Upper lobe of right lung (tissue), 1 donor: Measurements from ENCODE around the gene GSTM4. TPM values are rescaled to one million over a fixed set of nuclear protein-coding genes. Genes with fewer than 3 reads are reported as not detected.
"Not testable (repeated sequence)": the region's sequence is repeated elsewhere in the genome, so short reads cannot be mapped to it uniquely, and the experiment has no call there.

ENCODE experiments used
- ATAC-seq: fragments of 200-7000 bp; cut with Tn5 transposase; one replicate; pipeline ENCODE4 v1.9.1; 2020; ENCODE audit warnings: mild to moderate bottlenecking, moderate library complexity
- DNase-seq: peaks from one replicate; pipeline ENCODE4 v3.0.0-alpha.2; 2020
- H3K27ac ChIP-seq: fragments of 200-600 bp; one replicate; pipeline ENCODE4 v1.8.0; 2022
- H3K27me3 ChIP-seq: fragments of 200-600 bp; one replicate; pipeline ENCODE4 v1.8.0; 2022; ENCODE audit warnings: mild to moderate bottlenecking
- H3K36me3 ChIP-seq: fragments of 200-600 bp; one replicate; pipeline ENCODE4 v1.8.0; 2022
- H3K4me1 ChIP-seq: fragments of 200-600 bp; one replicate; pipeline ENCODE4 v1.8.0; 2022
- H3K4me3 ChIP-seq: fragments of 200-600 bp; one replicate; pipeline ENCODE4 v1.8.0; 2022; ENCODE audit warnings: mild to moderate bottlenecking
- H3K9me3 ChIP-seq: fragments of 200-600 bp; one replicate; pipeline ENCODE4 v1.8.0; 2022
- intact Hi-C: fragments of 100-400 bp; cut with DNase I; formaldehyde crosslinking; loops from one replicate; pipeline ENCODE4 v1.11.0; 2022
- total RNA-seq: library from RNA; stranded (reverse); fragmentation: NEBNext Ultra II Directional; extraction: Animal tissue kit (Norgen Biotek cat#: 25700); gene quantifications from one replicate; pipeline ENCODE4 v1.2.1, GENCODE V29; 2021
- TF ChIP-seq, protein P1 (sequence below): fragments of 200-600 bp; IDR thresholded peaks from one replicate; pipeline ENCODE4 v1.8.0; 2022; ENCODE audit warnings: antibody characterized with exemption
- donor health status: DM: no; HTN: yes; CAD: no; lungs with severe emphysema.

The GSTM4 gene
- total RNA-seq, 1 donor from 2014 or later: 17.2 TPM

DNA sequence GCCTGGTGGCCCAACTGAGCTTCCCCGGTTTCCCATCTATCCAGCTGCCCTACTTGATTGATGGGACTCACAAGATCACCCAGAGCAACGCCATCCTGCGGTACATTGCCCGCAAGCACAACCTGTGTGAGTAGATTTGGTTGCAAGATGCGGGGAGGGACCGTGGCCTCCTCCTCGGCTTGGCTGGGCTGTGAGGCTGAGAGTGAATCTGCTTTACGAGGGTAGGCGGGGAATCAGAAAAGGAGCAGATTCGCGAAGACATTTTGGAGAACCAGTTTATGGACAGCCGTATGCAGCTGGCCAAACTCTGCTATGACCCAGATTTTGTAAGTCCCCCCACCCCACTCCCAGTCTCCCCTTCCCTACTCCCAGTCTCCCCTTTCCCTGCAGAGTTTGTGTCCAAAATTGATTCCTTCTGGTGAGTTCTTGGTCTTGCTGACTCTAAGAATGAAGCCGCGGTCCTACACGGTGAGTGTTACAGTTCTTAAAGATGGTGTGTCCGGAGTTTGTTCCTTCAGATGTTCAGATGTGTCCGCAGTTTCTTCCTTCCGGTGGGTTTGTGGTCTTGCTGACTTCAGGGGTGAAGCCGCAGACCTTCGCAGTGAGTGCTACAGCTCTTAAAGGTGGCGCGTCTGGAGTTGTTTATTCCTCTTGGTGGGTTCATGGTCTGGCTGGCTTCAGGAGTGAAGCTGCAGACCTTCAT is 13.5 kb downstream of the GSTM4 start:
- TF ChIP-seq, protein P1, sequence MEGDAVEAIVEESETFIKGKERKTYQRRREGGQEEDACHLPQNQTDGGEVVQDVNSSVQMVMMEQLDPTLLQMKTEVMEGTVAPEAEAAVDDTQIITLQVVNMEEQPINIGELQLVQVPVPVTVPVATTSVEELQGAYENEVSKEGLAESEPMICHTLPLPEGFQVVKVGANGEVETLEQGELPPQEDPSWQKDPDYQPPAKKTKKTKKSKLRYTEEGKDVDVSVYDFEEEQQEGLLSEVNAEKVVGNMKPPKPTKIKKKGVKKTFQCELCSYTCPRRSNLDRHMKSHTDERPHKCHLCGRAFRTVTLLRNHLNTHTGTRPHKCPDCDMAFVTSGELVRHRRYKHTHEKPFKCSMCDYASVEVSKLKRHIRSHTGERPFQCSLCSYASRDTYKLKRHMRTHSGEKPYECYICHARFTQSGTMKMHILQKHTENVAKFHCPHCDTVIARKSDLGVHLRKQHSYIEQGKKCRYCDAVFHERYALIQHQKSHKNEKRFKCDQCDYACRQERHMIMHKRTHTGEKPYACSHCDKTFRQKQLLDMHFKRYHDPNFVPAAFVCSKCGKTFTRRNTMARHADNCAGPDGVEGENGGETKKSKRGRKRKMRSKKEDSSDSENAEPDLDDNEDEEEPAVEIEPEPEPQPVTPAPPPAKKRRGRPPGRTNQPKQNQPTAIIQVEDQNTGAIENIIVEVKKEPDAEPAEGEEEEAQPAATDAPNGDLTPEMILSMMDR: no peak
- H3K27ac ChIP-seq: no peak overlapping the region
- ATAC-seq (no peak), DNase-seq (no peak)
- intact Hi-C loops: no loop called here
- H3K9me3 ChIP-seq: no peaks in the 10 kb centered on the region
- no peaks in the 10 kb centered on the region for H3K36me3 ChIP-seq
- H3K4me3 ChIP-seq: no peak overlapping the region
- no peaks in the 10 kb centered on the region for H3K27me3 ChIP-seq
- H3K4me1 ChIP-seq: peaks cover 9% of the 10 kb centered on the region

DNA sequence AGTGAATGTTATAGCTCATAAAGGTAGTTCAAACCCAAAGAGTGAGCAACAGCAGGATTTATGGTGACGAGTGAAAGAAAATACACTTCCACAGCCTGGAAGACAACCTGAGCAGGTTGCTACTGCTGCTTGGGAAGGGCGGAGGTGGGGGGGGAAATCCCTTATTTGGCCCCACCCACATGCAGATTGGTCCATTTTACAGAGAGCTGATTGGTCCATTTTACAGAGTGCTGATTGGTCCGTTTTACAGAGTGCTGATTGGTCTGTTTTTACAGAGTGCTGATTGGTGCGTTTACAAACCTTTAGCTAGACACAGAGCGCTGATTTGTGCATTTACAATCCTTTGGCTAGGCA is 14.0 kb downstream of the GSTM4 start:
- ATAC-seq, DNase-seq, H3K4me1 ChIP-seq, H3K36me3 ChIP-seq, H3K4me3 ChIP-seq, H3K9me3 ChIP-seq, H3K27ac ChIP-seq, intact Hi-C loops, H3K27me3 ChIP-seq: not testable (repeated sequence)

DNA sequence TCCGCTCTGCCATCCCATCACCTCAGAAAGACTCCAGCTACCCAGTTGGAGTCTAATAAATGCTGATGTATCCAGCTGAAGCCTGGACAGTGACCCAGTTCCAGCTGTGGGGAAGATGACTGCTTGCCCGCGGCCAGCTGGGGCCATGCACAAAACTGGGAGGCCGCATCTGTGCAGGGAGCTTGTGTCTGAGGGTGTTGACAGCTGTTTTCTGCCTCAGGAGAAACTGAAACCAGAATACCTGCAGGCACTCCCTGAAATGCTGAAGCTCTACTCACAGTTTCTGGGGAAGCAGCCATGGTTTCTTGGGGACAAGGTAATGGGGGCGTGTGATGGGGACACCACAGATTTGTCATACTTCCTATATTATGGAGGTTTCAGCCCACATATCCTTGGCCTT is 15.2 kb downstream of the GSTM4 start:
- Histone ChIP-seq H3K4me3 (no peak overlapping the region), H3K36me3 (no peaks in the 10 kb centered on the region), H3K4me1 (peaks cover 9% of the 10 kb centered on the region), H3K27ac (no peak overlapping the region), H3K27me3 (no peaks in the 10 kb centered on the region), H3K9me3 (no peaks in the 10 kb centered on the region)
- no peak for DNase-seq
- ATAC-seq: no peak
- intact Hi-C loops: no loop called here
- TF ChIP-seq, protein P1: no peak

DNA sequence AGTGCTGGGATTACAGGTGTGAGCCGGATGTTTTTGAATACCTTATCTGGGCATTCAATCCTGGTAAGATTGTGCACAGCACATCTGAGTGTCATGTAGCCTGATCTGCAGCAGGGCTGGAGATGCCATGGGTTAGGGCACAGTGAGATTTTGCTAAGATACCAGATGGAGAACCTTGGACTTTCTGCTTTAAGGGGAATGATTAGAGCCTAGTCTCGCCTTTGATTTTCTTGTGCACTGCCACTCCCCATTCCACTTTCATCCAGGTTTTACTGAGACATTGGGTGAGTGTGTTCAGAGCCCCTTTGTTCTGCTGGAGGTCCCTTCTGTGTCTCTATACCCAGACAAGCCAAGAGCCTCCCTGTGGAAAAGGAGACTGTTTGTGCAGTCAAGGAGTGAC is 18.0 kb downstream of the GSTM4 start:
- H3K27me3 ChIP-seq, H3K27ac ChIP-seq, H3K36me3 ChIP-seq, intact Hi-C loops, DNase-seq, ATAC-seq, H3K9me3 ChIP-seq, H3K4me1 ChIP-seq, H3K4me3 ChIP-seq: not testable (repeated sequence)

DNA sequence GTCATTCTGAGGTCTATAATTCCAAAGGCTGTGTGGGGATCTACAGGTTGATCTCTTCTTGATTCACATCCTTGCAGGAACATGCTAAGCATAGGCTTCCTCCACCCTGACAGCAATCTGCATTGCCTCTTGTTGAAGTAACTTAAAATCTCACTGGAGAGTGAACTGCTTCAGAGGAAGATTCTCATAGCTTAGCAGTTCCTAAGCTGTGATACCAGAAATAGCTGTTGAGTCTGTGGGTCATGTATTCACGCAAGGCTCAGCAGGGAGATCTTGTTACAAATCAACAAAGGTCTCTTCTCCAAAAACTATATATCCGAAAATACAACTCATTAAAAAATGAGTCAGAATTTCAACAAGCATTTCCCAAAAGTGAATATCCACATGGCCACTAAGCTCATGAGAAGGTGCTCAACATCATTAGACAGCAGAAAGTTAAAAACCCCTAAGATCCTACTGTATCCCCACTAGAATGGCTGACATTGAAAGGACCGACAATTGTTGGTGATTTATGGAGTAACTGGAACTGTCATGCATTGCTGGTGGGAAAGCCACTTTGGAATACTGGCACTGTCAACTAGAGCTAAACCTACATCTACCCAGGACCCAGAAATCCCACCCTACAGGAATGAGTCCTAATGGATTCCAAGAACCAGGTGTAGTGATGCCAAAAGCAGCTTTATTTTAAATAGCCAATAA is 20.9 kb downstream of the GSTM4 start:
- intact Hi-C loops, ATAC-seq: not testable (repeated sequence)

DNA sequence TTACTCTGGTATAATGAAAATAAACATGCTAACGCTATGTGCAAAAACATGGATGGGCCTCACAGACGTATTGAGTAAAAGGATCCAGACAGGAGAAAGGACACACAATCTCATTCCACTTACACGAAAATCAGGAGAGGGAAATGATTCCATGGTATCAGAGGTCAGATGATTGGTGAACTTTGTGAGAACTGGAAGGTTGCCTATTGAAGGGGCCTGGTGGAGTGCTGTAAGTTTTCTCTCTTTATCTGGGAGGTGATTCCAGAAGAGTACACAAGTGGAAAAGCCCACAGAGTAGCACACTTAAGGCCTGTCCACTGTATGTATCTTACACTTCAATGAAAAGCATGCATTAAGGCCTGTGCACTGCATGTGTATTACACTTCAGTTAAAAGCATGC is 21.6 kb downstream of the GSTM4 start:
- Histone ChIP-seq H3K4me3 (no peak overlapping the region), H3K4me1 (no peaks in the 10 kb centered on the region), H3K9me3 (no peaks in the 10 kb centered on the region), H3K27me3 (no peaks in the 10 kb centered on the region), H3K27ac (no peak overlapping the region), H3K36me3 (no peaks in the 10 kb centered on the region)
- TF ChIP-seq, protein P1: no peak
- intact Hi-C loops: no loop called here
- DNase-seq: no peak
- ATAC-seq: no peak

More for the DNA sequence above, 20.9 kb downstream of the GSTM4 start:
- not testable (repeated sequence) for H3K4me1 ChIP-seq, DNase-seq, H3K4me3 ChIP-seq, H3K9me3 ChIP-seq, H3K27me3 ChIP-seq, H3K36me3 ChIP-seq, H3K27ac ChIP-seq

DNA sequence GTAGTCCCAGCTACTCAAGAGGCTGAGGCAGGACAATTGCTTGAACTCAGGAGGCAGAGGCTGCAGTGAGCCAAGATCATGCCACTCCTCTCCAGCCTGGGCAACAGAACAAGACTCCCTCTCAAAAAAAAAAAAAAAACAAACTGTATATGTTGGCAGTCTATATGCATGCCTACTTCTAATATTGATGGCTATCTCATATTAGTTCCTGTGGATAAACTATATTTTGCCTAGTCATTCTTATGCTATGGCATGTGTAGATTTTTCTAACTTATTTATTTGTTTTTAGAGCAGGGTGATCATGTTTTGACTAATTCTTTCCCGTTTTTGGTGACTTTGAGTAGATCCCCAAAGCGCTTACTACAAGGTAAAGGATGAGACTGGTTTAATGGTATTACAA is 22.7 kb downstream of the GSTM4 start:
- H3K4me3 ChIP-seq, ATAC-seq, DNase-seq, H3K27ac ChIP-seq, H3K36me3 ChIP-seq, intact Hi-C loops, H3K27me3 ChIP-seq, H3K9me3 ChIP-seq, H3K4me1 ChIP-seq: not testable (repeated sequence)

DNA sequence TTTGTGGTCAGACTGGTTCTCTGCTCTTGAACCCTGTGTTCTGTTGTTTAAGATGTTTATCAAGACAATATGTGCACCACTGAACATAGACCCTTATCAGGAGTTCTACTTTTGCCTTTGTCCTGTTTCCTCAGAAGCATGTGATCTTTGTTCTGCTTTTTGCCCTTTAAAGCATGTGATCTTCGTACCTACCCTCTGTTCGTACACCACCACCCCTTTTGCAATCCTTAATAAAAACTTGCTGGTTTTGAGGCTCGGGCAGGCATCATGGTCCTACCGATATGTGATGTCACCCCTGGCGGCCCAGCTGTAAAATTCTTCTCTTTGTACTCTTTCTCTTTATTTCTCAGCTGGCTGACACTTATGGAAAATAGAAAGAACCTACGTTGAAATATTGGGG is 28.9 kb downstream of the GSTM4 start:
- ATAC-seq, H3K27me3 ChIP-seq, intact Hi-C loops, H3K4me1 ChIP-seq, H3K36me3 ChIP-seq, H3K27ac ChIP-seq, H3K4me3 ChIP-seq, H3K9me3 ChIP-seq, DNase-seq: not testable (repeated sequence)

DNA sequence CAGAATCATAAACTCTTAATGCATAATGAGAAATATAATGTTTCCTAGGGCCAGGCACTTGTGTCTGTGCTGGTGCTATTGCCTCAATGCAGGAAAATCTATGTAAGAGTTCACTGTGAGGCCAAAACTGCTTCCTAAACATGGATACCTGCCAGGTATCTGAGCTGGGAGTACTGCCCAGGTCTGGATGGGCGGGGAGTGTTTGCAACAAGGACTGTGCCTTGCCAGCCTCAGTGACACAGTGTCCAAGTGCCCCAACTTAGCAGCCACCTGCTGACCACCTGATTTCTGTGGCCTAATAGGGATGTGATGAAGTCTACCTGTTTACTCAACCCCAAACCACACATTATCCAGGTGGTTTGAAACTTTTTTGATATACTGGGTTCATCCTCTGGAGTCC is 29.5 kb downstream of the GSTM4 start:
- H3K9me3 ChIP-seq, ATAC-seq, H3K4me3 ChIP-seq, H3K36me3 ChIP-seq, DNase-seq, H3K27ac ChIP-seq, intact Hi-C loops, H3K27me3 ChIP-seq, H3K4me1 ChIP-seq: not testable (repeated sequence)

DNA sequence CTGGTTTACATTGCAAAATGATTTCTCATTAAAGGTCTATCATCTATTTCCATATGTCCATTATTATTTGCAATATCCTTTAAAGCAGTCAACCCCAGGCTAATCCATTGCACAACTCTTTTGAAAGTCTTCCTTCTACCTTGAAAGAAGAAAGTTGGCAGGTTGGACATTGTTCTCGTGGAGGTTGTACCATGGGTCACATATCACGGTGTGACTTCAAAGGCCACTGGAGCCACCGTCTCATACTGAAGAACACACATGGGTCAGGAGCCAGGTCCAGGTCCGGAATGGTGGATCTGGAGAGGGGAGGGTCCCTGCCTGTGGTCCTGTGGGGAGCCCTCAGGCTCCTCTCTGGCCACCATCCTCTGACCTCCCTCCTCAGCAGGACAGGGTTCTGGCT is 30.0 kb downstream of the GSTM4 start:
- H3K27me3 ChIP-seq, DNase-seq, H3K4me3 ChIP-seq, H3K36me3 ChIP-seq, H3K9me3 ChIP-seq, H3K27ac ChIP-seq, intact Hi-C loops, H3K4me1 ChIP-seq, ATAC-seq: not testable (repeated sequence)

DNA sequence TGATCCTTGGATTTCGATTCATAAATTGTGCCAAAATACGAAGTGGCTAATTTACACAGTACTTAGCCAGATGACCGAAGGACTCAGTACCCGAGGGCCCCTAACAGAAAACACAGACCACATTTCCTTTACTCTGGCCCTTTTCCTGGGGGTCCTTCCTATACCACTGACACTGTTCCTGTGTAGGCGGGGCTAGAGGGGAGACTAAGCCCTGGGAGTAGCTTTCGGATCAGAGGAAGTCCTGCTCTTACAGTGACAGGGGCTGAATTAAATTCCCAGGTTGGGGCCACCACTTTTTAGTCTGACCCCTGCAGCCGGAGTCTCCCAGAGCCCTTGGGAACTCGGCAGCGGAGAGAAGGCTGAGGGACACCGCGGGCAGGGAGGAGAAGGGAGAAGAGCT is 31.2 kb downstream of the GSTM4 start:
- H3K27ac ChIP-seq, H3K4me3 ChIP-seq, ATAC-seq, H3K27me3 ChIP-seq, intact Hi-C loops, DNase-seq, H3K36me3 ChIP-seq, H3K9me3 ChIP-seq, H3K4me1 ChIP-seq: not testable (repeated sequence)
